Measurements from ENCODE around the gene IQCH. TPM values are rescaled to one million over a fixed set of nuclear protein-coding genes. Genes with fewer than 3 reads are reported as not detected.

The IQCH gene
- total RNA-seq, 1 donor from 2014 or later: 4.5 TPM

DNA sequence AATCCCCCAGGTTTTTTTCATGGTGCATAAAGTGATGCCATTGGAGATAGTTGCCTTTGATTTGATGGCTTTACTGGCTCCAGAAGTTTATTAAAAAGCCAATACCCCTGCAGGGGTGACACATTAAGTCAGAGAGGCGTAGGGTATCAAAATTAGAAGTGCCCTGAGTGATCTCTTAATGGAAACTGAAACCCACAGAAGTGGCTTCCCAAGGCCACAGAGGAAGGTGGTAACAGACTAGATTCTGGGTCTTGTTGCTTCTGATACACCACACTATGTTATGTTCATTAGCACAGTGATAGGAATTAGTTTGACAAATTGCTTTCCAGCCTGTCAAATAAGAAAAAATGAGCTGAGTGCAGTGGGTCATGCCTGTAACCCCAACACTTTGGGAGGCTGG is 112.3 kb downstream of the IQCH start:
- Mint-ChIP-seq H3K27ac (ENCODE audit: unreplicated experiment) (no peak overlapping the region), H3K9me3 (ENCODE audit: unreplicated experiment) (no peaks in the 10 kb centered on the region), H3K4me3 (ENCODE audit: unreplicated experiment) (no peak overlapping the region), H3K4me1 (ENCODE audit: low read depth, unreplicated experiment) (peaks cover 7% of the 10 kb centered on the region), H3K36me3 (ENCODE audit: unreplicated experiment) (no peaks in the 10 kb centered on the region), H3K27me3 (ENCODE audit: unreplicated experiment) (no peaks in the 10 kb centered on the region)
- TF ChIP-seq, protein P1, sequence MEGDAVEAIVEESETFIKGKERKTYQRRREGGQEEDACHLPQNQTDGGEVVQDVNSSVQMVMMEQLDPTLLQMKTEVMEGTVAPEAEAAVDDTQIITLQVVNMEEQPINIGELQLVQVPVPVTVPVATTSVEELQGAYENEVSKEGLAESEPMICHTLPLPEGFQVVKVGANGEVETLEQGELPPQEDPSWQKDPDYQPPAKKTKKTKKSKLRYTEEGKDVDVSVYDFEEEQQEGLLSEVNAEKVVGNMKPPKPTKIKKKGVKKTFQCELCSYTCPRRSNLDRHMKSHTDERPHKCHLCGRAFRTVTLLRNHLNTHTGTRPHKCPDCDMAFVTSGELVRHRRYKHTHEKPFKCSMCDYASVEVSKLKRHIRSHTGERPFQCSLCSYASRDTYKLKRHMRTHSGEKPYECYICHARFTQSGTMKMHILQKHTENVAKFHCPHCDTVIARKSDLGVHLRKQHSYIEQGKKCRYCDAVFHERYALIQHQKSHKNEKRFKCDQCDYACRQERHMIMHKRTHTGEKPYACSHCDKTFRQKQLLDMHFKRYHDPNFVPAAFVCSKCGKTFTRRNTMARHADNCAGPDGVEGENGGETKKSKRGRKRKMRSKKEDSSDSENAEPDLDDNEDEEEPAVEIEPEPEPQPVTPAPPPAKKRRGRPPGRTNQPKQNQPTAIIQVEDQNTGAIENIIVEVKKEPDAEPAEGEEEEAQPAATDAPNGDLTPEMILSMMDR (IDR thresholded peaks at IDR 0.05; ENCODE audit: partially characterized antibody, unreplicated experiment): no peak
- DNase-seq: no peak

DNA sequence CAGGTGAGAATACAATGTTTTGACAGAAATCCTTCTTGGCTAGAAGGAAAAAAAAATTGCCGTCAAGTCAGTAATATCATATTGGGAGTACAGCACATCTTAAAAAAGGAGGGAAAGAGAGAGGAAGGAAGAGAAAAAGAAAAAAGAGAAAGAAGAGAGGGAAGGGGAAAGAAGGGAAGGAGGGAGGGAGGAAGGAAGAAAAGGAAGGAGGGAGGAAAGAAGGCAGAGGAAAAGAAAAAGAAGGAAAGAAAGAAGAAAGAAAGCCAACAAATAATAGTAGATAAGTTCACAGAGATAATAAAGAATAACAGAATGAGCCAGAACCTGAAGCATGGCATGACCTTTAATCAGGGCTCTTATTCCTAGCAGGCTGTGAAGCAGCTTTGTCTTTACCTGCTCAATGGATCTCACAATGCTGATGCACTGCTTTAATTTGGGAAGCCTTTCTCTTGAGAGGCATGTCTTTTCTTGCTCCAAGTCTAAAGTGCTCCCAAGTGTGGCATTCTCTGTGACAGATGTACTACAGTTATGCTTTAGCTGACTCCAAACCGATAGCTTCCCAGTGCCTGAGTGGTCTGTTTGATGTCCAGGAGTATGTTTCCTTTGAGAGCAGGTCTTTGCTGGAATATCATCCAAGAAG is 114.9 kb downstream of the IQCH start:
- H3K4me3 Mint-ChIP-seq (ENCODE audit: unreplicated experiment): no peak overlapping the region
- peaks cover 3% of the 10 kb centered on the region for H3K9me3 Mint-ChIP-seq (ENCODE audit: unreplicated experiment)
- TF ChIP-seq, protein P1 (IDR thresholded peaks at IDR 0.05; ENCODE audit: partially characterized antibody, unreplicated experiment): no peak
- no peak for DNase-seq
- no peaks in the 10 kb centered on the region for H3K27me3 Mint-ChIP-seq (ENCODE audit: unreplicated experiment)
- no peaks in the 10 kb centered on the region for H3K36me3 Mint-ChIP-seq (ENCODE audit: unreplicated experiment)
- H3K27ac Mint-ChIP-seq (ENCODE audit: unreplicated experiment): no peak overlapping the region
- peaks cover 18% of the 10 kb centered on the region for H3K4me1 Mint-ChIP-seq (ENCODE audit: low read depth, unreplicated experiment)

DNA sequence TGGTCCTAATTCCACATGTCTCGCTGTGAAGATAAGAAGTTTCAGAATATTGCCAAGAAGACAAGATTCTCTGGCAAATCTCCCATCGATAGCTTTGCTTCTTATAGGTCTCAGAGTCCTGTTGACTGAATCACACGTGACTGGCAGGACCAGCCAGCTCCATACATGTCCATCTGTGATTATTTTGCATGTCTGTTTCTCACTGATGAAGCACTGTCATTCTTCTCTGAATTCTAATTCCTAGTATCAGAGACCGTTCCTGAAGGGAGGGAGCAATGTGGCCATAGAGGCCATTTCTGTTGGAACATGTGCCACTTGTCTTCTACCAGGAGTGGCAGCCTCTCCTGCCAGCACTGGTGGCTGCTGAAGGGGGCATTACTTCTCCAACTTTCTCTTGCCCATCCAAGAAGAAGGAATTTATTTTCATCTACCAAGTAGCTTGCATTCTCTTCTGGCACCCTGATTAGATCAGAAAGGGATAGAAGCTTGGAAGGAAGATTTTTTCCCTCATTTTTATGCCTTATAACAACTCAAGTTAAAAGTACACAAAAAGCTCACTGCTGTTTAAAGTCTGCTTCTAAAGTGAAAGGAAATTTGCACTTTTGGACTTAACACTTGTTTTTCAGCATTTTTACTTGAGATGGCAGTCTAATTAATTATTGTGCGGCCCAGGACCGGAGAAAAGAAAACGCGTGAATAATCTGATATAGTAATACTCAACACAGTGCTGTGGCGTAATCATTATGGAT is 115.8 kb downstream of the IQCH start:
- H3K36me3 Mint-ChIP-seq (ENCODE audit: unreplicated experiment): no peaks in the 10 kb centered on the region
- peaks cover 3% of the 10 kb centered on the region for H3K9me3 Mint-ChIP-seq (ENCODE audit: unreplicated experiment)
- H3K27me3 Mint-ChIP-seq (ENCODE audit: unreplicated experiment): no peaks in the 10 kb centered on the region
- TF ChIP-seq, protein P1 (IDR thresholded peaks at IDR 0.05; ENCODE audit: partially characterized antibody, unreplicated experiment): no peak
- H3K4me1 Mint-ChIP-seq (ENCODE audit: low read depth, unreplicated experiment): peaks cover 18% of the 10 kb centered on the region
- no peak overlapping the region for H3K4me3 Mint-ChIP-seq (ENCODE audit: unreplicated experiment)
- H3K27ac Mint-ChIP-seq (ENCODE audit: unreplicated experiment): no peak overlapping the region
- DNase-seq: no peak

DNA sequence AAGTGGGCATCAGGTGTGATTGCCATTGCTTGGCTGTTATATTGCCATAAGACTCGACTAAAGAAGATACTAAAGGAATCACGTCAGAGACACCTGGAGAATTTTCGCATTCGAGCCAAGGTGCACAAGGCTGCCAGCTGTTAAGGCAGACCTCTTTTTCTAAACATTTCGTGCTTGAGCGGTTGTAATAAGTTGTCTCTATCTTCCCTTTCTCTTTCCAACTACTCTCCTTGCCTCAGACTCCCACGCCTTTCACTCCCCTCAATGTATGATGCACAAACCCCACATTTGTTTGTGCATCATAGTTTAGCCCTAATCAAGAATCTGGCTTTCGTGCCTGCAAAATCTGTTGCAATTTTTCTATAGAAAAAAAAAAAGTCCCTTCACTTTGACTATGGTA is 118.0 kb downstream of the IQCH start:
- TF ChIP-seq, protein P1 (IDR thresholded peaks at IDR 0.05; ENCODE audit: partially characterized antibody, unreplicated experiment): no peak
- Mint-ChIP-seq H3K27ac (ENCODE audit: unreplicated experiment) (no peak overlapping the region), H3K27me3 (ENCODE audit: unreplicated experiment) (no peaks in the 10 kb centered on the region), H3K36me3 (ENCODE audit: unreplicated experiment) (no peaks in the 10 kb centered on the region), H3K4me1 (ENCODE audit: low read depth, unreplicated experiment) (peaks cover 19% of the 10 kb centered on the region), H3K4me3 (ENCODE audit: unreplicated experiment) (no peak overlapping the region), H3K9me3 (ENCODE audit: unreplicated experiment) (peaks cover 3% of the 10 kb centered on the region)
- no peak for DNase-seq
